GM19452 (cell line): ENCODE data around the gene DUSP7.

Experiments
- ATAC-seq: cut with Tn5 transposase; IDR thresholded peaks from one replicate; pipeline ENCODE4 v1.9.1; 2021; ENCODE audit not compliant: unreplicated experiment

The DUSP7 gene

DNA sequence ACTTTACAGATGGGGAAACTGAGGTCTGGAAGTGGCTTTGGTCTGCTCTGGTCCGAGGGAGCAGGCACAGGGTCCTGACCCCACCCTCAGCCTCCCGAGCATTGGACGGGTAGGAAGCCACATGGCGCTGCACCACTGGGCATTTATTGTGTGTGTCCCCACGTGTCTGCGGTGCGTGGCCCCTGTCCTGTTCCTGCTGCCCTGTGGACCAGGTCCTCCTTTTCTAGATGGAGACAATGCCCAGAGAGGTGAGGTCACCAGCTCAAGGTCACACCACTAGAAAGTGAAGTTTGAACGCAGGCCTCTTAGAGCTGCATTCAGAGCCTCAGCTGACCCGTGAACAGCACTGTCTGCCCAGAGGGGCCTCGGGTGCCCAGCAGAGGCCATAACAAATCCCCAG, 26.8 kb downstream of the DUSP7 start:
- no peak for ATAC-seq

DNA sequence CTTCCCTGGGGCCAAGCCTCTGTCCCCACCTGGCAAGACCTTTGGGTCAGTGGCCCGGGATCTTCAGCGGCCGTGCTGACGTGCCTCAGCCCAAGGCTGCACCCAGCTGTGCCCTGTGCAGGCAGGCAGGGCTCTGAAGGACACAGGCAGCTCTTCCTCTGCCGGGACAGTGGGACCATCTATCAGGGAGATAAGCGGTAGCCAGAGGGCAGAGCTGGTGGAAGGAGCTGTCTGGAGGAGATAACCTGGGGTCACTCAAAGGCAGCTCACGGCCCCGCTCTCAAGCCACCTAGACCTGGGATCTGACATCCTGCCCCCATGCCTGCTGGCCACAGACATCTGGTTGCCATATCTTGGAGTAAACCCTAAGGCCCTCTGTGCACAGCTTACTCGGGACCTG, 27.3 kb downstream of the DUSP7 start:
- no peak for ATAC-seq

DNA sequence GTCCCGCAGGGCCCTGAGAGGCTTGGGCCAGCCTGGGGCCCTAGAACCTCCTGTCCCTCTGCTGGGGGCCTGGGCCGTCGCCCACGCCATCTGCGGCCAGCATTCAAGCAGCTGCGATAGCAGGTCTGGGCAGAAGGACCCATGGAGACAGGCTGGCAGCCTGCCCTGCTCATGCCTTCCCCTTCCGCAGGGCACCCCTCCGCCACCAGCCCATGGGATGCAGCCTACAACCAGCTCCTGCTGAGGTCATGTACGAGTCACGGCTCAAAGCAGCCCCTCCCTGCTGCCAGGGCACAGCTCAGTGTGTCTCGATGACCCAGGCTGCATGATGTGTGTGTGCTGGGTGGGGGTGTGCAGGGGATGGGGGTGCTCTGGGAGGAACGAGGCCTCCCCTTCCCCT, 27.8 kb downstream of the DUSP7 start:
- ATAC-seq: no peak

DNA sequence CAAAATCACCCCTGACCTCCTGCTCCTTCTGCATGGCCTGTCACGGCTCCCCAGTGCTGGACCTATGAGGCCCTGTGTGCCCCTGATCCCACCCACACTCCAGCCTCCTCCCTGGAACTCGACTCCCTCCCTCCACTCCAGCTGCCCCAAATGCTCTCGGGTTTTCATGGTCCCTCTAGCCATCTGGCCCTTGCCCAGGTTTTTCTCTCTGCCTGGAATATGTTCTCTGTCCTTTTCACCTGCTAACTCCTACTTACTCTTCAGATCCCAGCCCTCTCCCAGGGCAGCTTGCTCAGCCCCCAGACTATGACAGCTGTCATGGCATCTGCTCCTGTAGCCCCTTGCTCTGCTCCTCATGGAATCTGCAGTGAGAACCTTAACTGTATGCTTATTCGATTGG, 30.3 kb downstream of the DUSP7 start:
- no peak for ATAC-seq

DNA sequence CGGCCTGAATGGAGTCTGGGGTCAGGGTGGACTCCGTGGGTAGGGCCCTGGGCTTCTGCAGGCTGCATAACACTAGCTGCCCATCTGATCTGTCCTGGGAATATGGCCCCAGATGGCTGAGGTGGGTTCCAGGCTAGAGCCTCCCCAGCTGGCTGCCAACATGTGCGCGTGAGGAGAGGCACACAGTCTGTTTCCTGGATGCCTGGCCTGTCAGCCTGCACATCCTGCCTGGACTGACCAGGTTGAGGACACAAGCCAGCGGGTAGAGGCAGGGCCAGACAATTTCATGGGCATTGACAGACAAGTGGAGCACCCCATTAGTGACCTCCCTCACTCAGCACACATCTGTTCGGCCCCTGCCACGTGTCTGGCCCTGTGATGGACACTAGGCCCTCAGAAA, 30.9 kb downstream of the DUSP7 start:
- ATAC-seq: no peak

DNA sequence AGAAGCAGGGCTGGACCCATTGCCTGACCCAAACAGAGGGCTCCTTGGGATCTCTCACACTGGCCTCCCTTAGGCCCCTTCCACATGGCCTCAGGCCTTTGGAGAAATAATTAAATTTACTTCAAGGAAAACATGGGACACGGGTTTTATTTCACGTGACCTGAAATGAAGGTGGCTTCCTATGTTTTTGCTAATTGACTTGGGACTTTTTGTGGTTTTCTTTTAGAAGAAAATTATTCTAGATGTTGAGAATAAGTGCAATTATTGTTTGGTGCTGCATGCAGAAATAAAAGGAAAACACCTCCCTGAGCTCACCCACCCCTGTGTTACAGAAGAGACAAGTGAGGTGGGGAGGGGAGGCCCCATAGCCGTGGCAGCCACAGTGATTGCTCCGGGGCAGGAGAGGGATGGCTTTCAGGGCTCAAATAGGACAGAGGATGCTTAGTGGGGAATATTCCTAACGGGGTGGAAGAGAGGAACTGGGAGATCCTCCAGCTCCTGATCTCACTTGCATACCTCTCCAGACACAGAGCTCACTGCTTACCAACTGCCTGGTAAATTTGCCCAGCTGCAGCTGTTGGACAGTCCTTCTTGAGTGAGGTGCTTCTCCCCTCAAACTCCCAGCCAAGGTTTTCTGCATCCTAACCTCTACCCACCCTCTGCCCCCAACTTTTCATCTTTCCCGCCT, 31.5 kb downstream of the DUSP7 start:
- no peak for ATAC-seq

DNA sequence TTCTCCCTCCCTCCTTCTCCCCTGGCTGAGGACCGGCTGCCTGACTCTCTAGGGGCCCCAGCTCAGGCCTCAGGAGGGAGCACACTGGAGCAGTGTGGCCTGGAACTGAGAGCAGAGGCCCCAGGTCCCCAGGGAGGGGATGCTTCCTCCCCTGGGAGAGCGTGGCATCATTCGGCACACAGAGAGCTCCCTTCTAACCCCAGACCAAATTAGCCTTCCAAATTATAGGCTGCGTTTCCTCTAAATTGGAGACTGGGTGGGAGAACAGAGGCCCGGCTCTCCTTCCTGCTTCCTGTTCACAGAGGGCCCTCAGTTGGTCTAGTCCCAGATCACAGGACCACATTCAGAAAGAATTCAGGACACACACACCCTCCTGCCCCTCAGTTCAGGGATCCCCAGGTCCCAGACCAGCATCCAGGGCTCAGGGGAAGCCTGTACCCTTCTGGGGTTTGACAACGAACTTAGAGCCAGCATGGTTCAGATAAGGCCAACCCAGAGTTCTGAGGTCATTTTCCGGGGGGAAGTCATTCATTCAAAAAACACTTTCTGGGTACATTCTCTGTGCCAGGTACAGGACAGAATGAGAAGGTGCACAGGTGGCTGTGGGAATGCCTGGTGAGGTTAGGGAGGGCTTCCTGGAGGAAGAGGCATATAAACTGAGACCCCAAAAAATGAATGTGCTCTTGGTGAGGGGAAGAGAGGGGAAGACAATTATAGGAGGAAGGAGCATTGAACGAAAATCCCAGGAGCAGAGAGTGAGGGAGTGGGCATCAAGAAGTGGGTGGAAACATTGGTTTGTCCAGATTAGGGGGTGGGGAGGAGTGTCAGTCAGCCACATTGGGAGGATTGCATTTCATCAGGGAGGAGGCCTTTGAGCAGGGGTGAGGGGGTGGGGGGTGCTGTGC, 32.3 kb downstream of the DUSP7 start:
- ATAC-seq: peak; percentile 68

DNA sequence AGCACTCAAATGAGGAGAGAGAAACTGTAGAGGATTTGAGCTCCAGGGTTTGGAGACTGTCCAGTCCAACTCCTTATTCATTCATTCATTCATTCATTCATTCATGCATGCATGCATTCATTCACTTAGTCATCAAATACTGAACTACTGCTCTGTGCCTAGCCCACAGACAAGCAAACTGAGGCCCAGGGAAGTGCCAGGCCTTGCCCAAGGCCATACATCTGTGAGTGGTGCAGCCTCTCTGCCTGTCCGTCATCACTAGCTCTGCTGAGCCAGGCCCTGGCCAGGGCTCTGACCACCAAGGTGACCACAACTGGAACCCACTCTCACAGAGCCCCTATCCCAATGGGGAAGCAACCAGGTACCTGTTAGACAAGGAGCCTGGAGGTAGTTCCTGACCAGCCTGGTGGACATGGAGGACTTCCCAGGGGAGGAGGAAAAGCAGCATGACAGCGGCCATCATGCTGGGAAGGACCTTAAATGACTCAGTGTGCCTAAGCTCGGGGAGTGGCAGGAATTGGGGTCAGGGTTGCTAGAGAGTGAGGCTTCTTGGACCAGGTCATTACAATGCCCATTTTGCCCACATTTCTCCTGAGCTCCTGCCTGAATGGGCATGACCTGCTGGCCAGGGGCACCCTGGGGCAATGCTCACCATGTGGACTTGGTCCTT, 33.1 kb downstream of the DUSP7 start:
- no peak for ATAC-seq

DNA sequence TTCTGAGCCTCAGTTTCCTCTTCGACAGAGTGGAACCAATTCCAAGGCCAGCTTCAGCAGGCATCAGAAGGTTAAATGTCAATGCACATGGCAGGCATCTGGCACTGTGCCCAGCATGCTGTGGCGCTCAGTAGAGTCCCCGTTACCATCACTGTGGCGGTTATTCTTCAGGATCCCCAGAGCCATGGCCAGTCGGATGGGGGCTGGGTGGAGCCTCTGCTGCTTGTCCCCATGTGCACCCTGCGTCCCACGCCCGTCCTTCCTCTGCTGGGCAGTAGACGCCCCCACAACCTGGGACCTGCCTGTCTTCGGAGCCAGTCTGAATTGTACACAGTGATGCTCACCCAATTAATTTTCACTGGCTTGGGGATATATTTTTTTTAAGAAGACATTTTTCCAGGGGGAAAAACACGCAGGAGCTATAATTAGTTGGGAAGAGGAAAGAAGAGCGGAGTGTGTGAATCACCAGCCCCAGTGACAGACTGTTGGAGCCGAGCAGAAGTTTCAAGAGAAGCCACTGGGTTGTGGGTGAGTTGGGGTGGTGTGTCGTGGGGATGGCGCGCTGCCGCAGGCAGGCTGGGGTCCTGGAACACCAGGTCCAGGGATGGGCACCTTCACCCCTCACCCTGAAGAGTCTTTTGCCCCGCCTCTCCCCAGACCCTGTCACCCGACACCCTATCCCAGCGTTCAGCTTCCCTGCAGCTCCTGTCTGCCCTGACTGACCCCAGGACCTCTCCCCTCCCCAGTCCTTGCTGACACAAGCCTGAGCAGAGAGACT, 33.9 kb downstream of the DUSP7 start:
- no peak for ATAC-seq

DNA sequence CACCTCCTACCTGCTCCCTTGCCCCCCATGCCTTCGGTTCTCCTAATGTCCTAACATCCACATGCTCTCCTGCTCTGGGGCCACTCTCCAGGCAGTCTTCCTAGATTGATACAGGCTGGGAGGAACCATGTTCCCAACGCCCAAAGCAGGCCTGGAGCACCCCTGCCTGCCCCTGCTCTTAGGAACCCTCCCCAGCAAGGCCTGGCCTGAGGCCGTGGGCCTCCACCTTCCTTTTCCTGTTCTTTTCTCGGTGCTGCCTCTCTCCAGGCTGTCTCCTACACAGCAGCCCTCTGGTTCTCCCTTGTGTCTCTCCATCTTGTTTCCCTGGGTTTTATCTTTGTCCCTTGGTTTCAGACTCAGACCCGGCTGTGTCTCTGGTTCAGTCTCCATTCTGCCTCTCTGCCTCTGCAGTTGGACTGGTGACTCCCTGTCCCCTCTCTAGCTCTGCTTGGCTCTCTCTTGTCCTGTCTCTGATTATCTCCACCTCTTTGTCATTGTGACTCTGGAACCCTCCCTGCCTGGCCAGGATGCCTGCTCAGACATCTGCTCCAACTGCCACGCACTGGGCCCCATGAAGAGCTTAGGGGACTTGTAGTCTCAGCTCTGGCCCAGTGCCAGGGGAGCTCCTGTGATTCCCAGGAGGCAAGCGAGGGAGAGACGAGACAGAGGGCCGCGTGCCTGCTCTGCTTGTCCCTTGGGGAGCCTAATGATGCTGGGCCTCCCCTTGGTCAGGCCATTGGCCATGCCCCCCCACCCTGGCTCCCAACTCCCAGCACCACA, 34.7 kb downstream of the DUSP7 start:
- ATAC-seq: no peak

DNA sequence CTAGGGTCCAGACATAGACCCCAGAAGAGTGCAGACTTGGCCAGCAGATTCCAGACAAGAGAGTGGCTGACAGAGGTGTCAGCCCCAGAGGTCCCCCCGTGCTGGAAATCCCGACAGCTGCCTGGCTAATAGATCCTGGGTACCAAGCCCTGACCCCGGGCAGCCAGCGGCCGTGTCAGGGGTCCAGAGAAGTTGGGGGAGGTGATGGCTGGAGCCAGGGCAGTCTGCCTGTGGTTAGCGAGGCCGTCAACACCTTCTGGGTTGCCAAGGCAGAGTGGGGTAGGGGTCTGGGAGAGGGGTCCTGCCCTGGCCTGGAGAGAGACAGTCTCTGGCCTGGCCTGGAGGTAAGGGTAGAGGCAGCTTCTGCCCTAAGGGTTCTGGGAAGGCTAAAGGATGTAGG, 35.6 kb downstream of the DUSP7 start:
- ATAC-seq: no peak

DNA sequence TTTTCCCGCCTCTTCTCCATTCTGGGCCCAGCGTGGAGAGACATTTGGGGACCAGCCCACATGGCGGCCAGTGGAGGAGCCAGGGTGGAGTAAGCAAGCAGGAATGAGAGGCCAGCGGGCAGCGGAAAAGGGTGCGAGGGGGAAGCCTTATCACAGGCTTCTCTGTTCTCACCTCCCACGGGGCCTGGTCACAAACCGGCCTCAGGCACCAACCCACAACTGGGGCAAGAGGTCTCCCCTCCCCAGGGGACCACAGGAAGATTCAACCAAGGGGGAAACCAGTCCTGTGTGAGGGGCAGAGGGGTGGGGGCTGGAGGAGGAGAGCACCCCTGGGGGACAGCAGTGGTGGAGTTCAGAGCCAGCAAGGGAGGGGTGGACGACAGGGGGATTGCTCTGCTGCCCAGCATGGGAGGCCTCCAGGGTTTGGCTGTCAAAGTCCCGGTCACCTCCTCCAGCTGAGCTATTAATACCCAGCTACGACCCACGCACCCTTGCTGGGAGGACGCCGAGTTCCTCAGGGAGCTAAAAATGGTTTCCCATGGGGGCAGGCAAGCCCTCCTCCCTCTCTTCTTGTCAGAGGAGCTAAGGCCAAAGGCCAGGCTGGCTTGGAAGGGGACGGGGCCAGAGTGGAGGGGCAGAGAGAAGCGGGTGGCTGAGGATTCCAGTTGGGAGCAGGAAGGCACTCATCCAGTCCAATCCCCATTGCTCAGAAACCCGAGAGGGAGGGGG, 36.9 kb downstream of the DUSP7 start:
- no peak for ATAC-seq

DNA sequence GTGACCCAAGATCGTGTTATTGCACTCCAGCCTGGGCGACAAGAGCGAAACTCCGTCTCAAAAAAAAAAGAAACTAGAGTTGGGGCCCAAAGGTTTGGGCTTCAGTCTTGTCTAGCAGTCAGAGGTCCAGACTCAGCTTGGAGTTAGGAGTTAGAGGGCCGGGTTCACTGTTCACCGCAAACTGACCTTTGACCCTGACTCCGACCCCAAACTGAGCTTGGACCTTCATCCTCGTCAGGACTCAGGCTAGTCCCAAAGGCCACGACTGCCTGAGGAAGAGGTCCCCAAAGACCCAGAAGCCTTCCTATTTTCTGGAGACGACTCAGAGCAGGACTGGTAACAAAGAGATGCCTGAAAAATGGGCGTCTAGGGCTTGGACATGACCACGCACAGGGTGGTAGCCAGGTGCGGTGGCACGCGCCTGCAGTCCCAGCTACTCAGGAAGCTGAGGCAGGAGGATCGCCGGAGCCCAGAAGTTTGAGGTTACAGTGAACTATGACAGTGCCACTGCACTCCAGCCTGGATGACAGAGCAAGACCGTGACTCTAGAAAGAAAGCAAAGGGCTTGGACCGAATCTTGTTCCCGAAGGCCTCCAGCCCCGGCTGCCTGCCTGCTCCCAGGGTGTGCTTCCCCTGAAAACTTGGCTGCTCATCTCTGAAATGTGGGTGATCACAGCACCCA, 37.9 kb downstream of the DUSP7 start:
- no peak for ATAC-seq

DNA sequence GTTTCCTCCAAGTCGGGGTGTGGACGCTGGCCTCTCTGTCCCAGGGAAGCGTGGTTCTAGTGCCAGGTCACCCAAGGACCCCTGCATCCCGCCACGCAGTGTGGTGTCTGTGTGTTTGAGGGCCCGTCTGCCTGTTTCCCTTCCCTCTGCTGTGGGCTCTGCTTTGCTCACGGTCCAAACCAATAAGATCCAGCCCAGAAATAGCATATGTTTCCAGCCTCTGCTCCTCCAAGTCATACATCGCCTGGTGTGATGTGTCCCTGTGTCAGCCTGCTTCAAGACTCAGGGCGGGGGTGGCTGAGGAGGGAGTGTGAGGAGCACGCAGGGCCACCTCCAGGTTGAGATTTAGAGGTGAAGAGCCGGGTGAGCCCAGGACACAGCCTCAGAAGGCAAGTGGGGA, 38.8 kb downstream of the DUSP7 start:
- ATAC-seq: no peak

DNA sequence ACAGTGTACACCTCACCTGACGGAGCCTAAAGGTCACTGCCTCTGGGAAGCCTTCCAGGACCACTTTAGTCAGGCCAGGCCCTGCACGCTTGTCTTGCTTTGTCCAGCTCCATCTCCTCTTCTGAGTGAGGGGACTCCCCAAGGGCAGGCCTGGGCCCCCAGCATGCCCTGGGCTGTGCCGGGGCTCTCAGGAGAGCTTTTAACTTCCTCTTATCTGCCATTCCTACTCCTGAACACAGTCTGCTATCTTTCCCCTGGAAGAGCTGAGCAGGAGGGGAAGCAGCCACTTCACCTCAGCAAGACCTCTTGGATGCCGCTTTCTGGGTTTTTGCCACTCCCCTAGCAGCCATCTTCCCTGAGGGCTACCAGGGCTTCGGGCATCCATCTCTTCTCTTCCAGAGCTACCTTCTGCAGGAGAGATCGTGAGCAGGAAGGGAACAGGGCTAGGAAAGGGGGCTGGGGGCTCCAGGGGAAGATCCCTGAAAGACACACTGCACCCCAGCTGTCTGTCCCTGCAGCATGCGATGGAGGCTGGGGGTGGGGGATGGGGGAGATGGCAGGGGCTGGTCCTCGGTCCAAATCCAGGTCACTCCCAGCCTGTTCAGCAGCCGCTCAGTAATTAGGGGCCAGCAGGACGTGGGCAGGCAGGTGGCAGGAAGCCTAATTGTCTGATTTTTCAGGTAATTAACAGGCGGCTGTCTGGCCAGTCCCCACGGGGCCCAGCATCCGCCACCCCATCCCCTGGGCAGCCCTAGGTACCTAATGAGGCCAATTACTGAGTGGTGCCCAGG, 40.7 kb downstream of the DUSP7 start:
- no peak for ATAC-seq

DNA sequence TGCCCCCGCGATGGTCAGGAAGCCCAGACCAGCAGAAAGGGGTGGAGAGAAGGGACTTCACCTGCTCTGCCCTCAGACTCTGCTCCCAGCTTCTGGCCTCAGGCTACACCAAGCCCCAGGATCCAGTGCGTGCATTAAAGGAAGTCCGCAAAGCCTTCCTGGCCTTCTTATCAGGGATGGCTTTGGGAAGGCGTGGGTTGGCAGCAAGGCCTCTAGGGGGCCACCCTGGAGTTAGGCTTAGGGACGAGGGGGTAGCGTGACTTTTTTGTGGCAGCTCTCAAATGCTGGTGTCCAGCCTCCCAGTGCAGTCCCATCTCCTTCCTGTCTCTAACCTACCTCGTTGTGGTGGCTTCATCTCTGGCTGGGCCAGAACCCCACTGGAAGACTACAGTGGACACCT, 41.8 kb downstream of the DUSP7 start:
- ATAC-seq: no peak

DNA sequence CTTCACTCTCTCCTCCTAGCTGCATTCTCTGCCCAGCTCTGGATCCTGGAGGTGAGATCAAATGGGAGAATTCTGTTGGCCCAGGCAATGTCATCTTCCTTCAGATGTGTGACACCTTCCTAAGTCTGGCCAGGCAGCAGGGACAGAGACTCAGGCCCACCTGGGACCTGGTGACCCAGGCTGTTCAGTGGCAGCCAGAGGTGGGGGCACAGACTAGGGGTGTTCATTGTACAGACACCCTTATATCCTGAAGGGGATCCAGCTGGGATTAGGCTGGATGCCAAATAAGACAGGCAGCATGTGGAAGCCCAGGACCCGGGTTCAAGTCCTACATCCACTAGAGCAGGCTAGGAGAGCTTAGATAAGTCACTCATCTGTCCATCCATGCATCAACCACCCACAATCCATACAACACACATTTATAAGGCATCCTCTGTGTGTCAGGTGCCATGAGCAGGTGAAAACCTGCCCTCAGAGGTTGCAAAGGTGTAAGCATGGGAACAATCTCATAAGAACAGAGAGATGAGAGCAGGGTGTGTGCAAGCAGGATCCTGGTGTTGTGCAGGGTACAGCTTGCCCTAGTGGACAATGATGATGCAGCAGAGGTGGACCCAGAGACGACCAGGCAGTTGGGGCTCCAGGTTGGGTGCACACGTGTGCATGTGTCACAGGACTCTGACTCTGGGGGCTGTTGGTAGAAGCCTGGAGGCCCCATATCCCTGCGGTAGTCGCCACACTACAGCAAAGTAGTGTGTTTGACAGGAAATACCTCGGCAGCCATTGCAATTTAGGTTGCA, 42.4 kb downstream of the DUSP7 start:
- ATAC-seq: no peak

DNA sequence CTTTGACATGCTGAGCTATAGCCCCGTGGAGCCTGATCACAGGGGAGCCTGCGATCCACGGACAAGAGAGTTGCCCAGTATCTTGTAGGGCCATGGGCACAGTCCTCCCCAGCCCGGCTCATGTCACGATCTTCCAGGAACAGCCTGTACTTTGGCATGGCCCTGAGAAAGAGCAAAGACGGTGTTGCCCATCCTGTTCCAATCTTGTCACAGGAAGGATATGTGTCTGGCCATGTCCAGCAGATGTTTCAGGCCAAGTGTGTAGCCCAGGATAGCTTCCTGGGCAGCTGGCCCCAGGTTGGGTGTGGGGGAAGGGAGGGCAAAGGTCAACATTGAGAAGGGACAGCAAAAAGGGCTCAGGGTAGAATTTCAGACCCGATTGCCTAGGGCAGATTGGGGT, 43.7 kb downstream of the DUSP7 start:
- no peak for ATAC-seq
